ENCODE data around the gene PTPRB.
A peak's percentile ranks its signal among the peaks of the same experiment; 100 is the strongest.

The PTPRB gene

GRCh38 chr12:70618371-70618770 lies 18.9 kb downstream of the PTPRB start:
- TF ChIP-seq CTCF (IDR thresholded peaks at IDR 0.05; ENCODE audit: low read depth, low read length) = no peak
- no peak for DNase-seq (ENCODE audit: low read depth in 2 of 2)
- no peak overlapping the region for H3K4me3 ChIP-seq (replicated peaks in 1 of 2; ENCODE audit: low read depth in 2 of 2, low read length in 2 of 2)

- TF ChIP-seq CTCF (IDR thresholded peaks at IDR 0.05; ENCODE audit: low read depth, low read length) = no peak
- no peak for DNase-seq (ENCODE audit: low read depth in 2 of 2)
Measured at GRCh38 chr12:70617450-70617849, 19.8 kb downstream of the PTPRB start.

GRCh38 chr12:70615174-70615866 lies 21.9 kb downstream of the PTPRB start:
- TF ChIP-seq CTCF (IDR thresholded peaks at IDR 0.05; ENCODE audit: low read depth, low read length) = no peak
- DNase-seq (ENCODE audit: low read depth in 2 of 2) = no peak
- H3K4me3 ChIP-seq (replicated peaks in 1 of 2; ENCODE audit: low read depth in 2 of 2, low read length in 2 of 2) = no peak overlapping the region

More at GRCh38 chr12:70617450-70617849, 19.8 kb downstream of the PTPRB start:
- H3K4me3 ChIP-seq (replicated peaks in 1 of 2; ENCODE audit: low read depth in 2 of 2, low read length in 2 of 2) = no peak overlapping the region

- H3K4me3 ChIP-seq (replicated peaks in 1 of 2; ENCODE audit: low read depth in 2 of 2, low read length in 2 of 2) = peak overlapping the region; percentile 51 to 59
- peak; percentile 36 for DNase-seq (ENCODE audit: low read depth in 2 of 2)
- TF ChIP-seq CTCF (IDR thresholded peaks at IDR 0.05; ENCODE audit: low read depth, low read length) = no peak
Measured at GRCh38 chr12:70609739-70610491, 27.3 kb downstream of the PTPRB start.

- DNase-seq (ENCODE audit: low read depth in 2 of 2) = no peak
- no peak for TF ChIP-seq CTCF (IDR thresholded peaks at IDR 0.05; ENCODE audit: low read depth, low read length)
- peak overlapping the region; percentile 41 to 59 for H3K4me3 ChIP-seq (replicated peaks in 1 of 2; ENCODE audit: low read depth in 2 of 2, low read length in 2 of 2)
Measured at GRCh38 chr12:70609203-70609602, 28.0 kb downstream of the PTPRB start.

GRCh38 chr12:70608184-70608583 lies 29.0 kb downstream of the PTPRB start:
- no peak overlapping the region for H3K4me3 ChIP-seq (replicated peaks in 1 of 2; ENCODE audit: low read depth in 2 of 2, low read length in 2 of 2)
- DNase-seq (ENCODE audit: low read depth in 2 of 2) = no peak
- TF ChIP-seq CTCF (IDR thresholded peaks at IDR 0.05; ENCODE audit: low read depth, low read length) = no peak
